Caco-2 (cell line): ENCODE results near the gene MET. TPM values are rescaled to one million over a fixed set of nuclear protein-coding genes. Genes with fewer than 3 reads are reported as not detected.

Source experiments
- BruUV-seq: library from RNA; stranded (reverse); fragments of 400-500 nt; replicated peaks from 2 replicates; lab custom pipeline; 2021; lab: Mats Ljungman, UMichigan
- CTCF ChIA-PET: fragments of 300-600 bp; sonication (Branson Sonifier 250); formaldehyde crosslinking; loops from one replicate; lab custom pipeline; 2022; ENCODE audit warnings: antibody characterized with exemption; lab: Charles Lee
- POLR2A ChIA-PET: fragments of 300-600 bp; sonication (Branson Sonifier 250); formaldehyde crosslinking; loops from one replicate; lab custom pipeline; 2022; ENCODE audit warnings: antibody characterized with exemption; lab: Charles Lee
- DNase-seq, 2 experiments: peaks; one replicate each; pipeline versions ENCODE4 v3.0.0 to v3.0.0-alpha.2; 2020 to 2022
- H3K27me3 ChIP-seq: replicated peaks from 2 replicates; pipeline ENCODE4 v1.6.0; 2011; ENCODE audit warnings: low read length; ENCODE audit not compliant: control insufficient read depth, insufficient read depth
- H3K36me3 ChIP-seq: 2 replicates; pipeline ENCODE4 v1.5.1; 2011; ENCODE audit warnings: low read length; ENCODE audit not compliant: control insufficient read depth, insufficient read depth
- H3K4me1 ChIP-seq: fragments of 250-450 bp; sonication (Bioruptor Pico); 2 replicates; pipeline ENCODE4 v1.5.1; 2020; ENCODE audit warnings: mild to moderate bottlenecking
- H3K4me3 ChIP-seq: 2 replicates; pipeline ENCODE4 v1.5.1; 2011; ENCODE audit warnings: low read depth, mild to moderate bottlenecking, control low read depth, low read length
- H3K9me3 ChIP-seq: fragments of 250-450 bp; sonication (Bioruptor Pico); 2 replicates; pipeline ENCODE4 v1.5.1; 2020; ENCODE audit warnings: mild to moderate bottlenecking, moderate library complexity
- H3K27ac Mint-ChIP-seq: one replicate; pipeline ENCODE4 v1.8.0; 2022; ENCODE audit warnings: mixed read lengths; ENCODE audit not compliant: unreplicated experiment
- H3K27me3 Mint-ChIP-seq: one replicate; pipeline ENCODE4 v1.8.0; 2022; ENCODE audit warnings: mixed read lengths; ENCODE audit not compliant: insufficient read depth, unreplicated experiment
- H3K36me3 Mint-ChIP-seq: one replicate; pipeline ENCODE4 v1.8.0; 2022; ENCODE audit warnings: mild to moderate bottlenecking, mixed read lengths; ENCODE audit not compliant: insufficient read depth, unreplicated experiment
- H3K4me1 Mint-ChIP-seq: one replicate; pipeline ENCODE4 v1.8.0; 2022; ENCODE audit warnings: low read depth, mixed read lengths; ENCODE audit not compliant: unreplicated experiment
- H3K4me3 Mint-ChIP-seq: one replicate; pipeline ENCODE4 v1.8.0; 2022; ENCODE audit warnings: mild to moderate bottlenecking, moderate library complexity, mixed read lengths; ENCODE audit not compliant: unreplicated experiment
- H3K9me3 Mint-ChIP-seq: one replicate; pipeline ENCODE4 v1.8.0; 2022; ENCODE audit warnings: mixed read lengths; ENCODE audit not compliant: unreplicated experiment
- CTCF ChIP-seq, 2 experiments: fragments of 200-600 bp in 1 of 2; IDR thresholded peaks; 1 replicate in 1 of 2; 2 replicates in 1 of 2; pipeline versions ENCODE4 v1.5.1 to v1.8.0; 2011 to 2022; ENCODE audit warnings: antibody characterized with exemption in 1 of 2, control low read depth in 1 of 2, inconsistent platforms in 1 of 2, low read depth in 1 of 2, low read length in 1 of 2, mild to moderate bottlenecking in 1 of 2, moderate library complexity in 1 of 2; ENCODE audit not compliant: insufficient read depth in 1 of 2, severe bottlenecking in 1 of 2, unreplicated experiment in 1 of 2
- intact Hi-C: fragments of 100-400 bp; cut with micrococcal nuclease; formaldehyde crosslinking; loops from one replicate; pipeline ENCODE4 v1.10.0; 2022; ENCODE audit not compliant: unreplicated experiment
- total RNA-seq: library from RNA; stranded (reverse); gene quantifications from 2 replicates; pipeline ENCODE4 v1.2.3, GENCODE V29; 2022

The MET gene
- total RNA-seq, 1 experiment from 2014 or later, result 82.9 TPM

DNA sequence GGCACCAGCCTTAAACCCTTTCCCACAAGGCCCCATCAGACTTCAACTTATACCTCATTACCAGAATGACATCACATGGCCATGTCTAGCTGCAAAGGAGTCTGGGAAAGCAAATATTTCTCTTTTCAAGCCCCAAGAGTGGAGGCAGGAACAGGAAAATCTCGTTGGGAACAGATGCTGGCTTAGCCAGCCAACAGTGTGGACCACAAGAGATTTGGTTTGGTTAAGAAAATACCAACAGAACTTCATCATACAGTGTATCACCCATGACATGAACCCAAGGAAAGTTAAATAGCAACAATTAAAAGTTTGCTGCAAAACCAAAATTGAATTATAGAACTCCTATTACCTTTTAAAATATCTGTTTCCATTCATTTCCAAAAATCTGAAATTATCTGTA, 2.2 kb upstream of the MET start:
- TF ChIP-seq CTCF (IDR thresholded peaks at IDR 0.05; ENCODE audit: insufficient read depth in 1 of 2, low read depth in 1 of 2, low read length in 1 of 2, severe bottlenecking in 1 of 2, unreplicated experiment in 1 of 2), result no peak
- no peak for DNase-seq
- H3K27ac Mint-ChIP-seq, result no peak overlapping the region
- no peaks in the 10 kb centered on the region for H3K36me3 Mint-ChIP-seq
- H3K27me3 Mint-ChIP-seq, result no peaks in the 10 kb centered on the region
- intact Hi-C loops, result loop anchor here (2.0 to 5.0 kb wide), 2 partner anchors 81 to 502 kb away; no protein-coding TSS in a partner anchor
- no peaks in the 10 kb centered on the region for H3K9me3 Mint-ChIP-seq
- BruUV-seq, result no TSS peak
- ChIA-PET CTCF (no interaction called here), POLR2A (no interaction called here)
- no peak overlapping the region for H3K4me3 Mint-ChIP-seq
- H3K4me1 Mint-ChIP-seq, result peaks cover 5% of the 10 kb centered on the region
- H3K4me3 ChIP-seq, result no peak overlapping the region
- H3K36me3 ChIP-seq, result no peaks in the 10 kb centered on the region
- H3K9me3 ChIP-seq, result no peaks in the 10 kb centered on the region
- H3K4me1 ChIP-seq, result peaks cover 5% of the 10 kb centered on the region
- no peaks in the 10 kb centered on the region for H3K27me3 ChIP-seq

DNA sequence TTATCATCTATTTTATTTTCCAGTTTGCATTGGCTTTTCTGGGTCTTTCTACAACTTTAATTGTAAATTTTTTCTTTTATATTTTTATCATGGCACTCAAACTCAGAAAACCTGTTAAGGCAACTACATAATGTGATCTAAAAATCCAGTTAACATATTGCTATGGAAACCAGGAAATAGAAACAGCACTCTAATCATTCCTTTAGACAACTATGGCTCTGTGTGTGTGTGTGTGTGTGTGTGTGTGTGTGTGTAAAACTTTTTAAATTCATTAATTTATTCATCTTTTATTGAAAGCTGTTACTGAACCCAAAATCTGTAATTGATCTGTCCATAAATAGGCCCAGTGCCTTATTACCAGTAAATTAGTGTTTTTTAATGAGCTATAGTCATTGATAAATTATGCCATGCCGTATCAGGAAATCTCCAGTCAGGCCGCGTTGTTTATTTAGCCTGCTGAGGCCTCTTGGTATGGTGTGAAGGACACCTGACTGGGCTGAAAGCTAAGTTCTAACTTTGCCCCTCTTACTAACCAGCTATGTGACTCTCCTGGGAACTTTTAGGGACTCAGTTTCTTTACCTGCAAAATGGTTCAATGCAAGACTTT, 1.5 kb upstream of the MET start:
- no TSS peak for BruUV-seq
- intact Hi-C loops, result loop anchor here (1.0 to 5.0 kb wide), 3 partner anchors 82 to 503 kb away; no protein-coding TSS in a partner anchor
- ChIA-PET CTCF (no interaction called here), POLR2A (interaction anchor here (0.7 kb wide), 1 partner anchor 62 kb away, joined by 3 read pairs; no protein-coding TSS in a partner anchor)
- Mint-ChIP-seq H3K27ac (no peak overlapping the region), H3K9me3 (no peaks in the 10 kb centered on the region), H3K27me3 (no peaks in the 10 kb centered on the region), H3K4me3 (no peak overlapping the region), H3K4me1 (peaks cover 7% of the 10 kb centered on the region), H3K36me3 (no peaks in the 10 kb centered on the region)
- DNase-seq, result no peak
- Histone ChIP-seq H3K36me3 (no peaks in the 10 kb centered on the region), H3K4me3 (no peak overlapping the region), H3K9me3 (no peaks in the 10 kb centered on the region), H3K27me3 (no peaks in the 10 kb centered on the region), H3K4me1 (peaks cover 5% of the 10 kb centered on the region)
- TF ChIP-seq CTCF (IDR thresholded peaks at IDR 0.05; ENCODE audit: insufficient read depth in 1 of 2, low read depth in 1 of 2, low read length in 1 of 2, severe bottlenecking in 1 of 2, unreplicated experiment in 1 of 2), result no peak

GRCh38 chr7:116671111-116671510, 885 bp upstream of the MET start:
- intact Hi-C loops, result loop anchor here (1.0 to 5.0 kb wide), 3 partner anchors 82 to 504 kb away; no protein-coding TSS in a partner anchor
- POLR2A ChIA-PET, result interaction anchor here (0.7 kb wide), 1 partner anchor 61 kb away, joined by 3 read pairs; no protein-coding TSS in a partner anchor
- no peaks in the 10 kb centered on the region for H3K9me3 ChIP-seq
- DNase-seq, result no peak
- H3K4me1 Mint-ChIP-seq, result peaks cover 7% of the 10 kb centered on the region
- H3K27me3 Mint-ChIP-seq, result no peaks in the 10 kb centered on the region
- BruUV-seq, result TSS peak; percentile 65
- no peaks in the 10 kb centered on the region for H3K36me3 ChIP-seq
- peak overlapping the region; percentile 94 for H3K4me3 Mint-ChIP-seq
- no peaks in the 10 kb centered on the region for H3K36me3 Mint-ChIP-seq
- H3K4me3 ChIP-seq, result no peak overlapping the region
- no peaks in the 10 kb centered on the region for H3K9me3 Mint-ChIP-seq
- H3K4me1 ChIP-seq, result peaks cover 5% of the 10 kb centered on the region
- no peaks in the 10 kb centered on the region for H3K27me3 ChIP-seq
- CTCF ChIA-PET, result interaction anchor here (1.1 kb wide), 3 partner anchors 127 to 139 kb away, joined by 3 to 7 read pairs (median 4); no protein-coding TSS in a partner anchor
- H3K27ac Mint-ChIP-seq, result peak overlapping the region; percentile 47
- no peak for TF ChIP-seq CTCF (IDR thresholded peaks at IDR 0.05; ENCODE audit: insufficient read depth in 1 of 2, low read depth in 1 of 2, low read length in 1 of 2, severe bottlenecking in 1 of 2, unreplicated experiment in 1 of 2)
